Measurements from ENCODE around the gene MAMDC2.

MAMDC2 gene

GRCh38 chr9:70250221-70250620, 206.6 kb downstream of the MAMDC2 start:
- TF ChIP-seq, protein P1, sequence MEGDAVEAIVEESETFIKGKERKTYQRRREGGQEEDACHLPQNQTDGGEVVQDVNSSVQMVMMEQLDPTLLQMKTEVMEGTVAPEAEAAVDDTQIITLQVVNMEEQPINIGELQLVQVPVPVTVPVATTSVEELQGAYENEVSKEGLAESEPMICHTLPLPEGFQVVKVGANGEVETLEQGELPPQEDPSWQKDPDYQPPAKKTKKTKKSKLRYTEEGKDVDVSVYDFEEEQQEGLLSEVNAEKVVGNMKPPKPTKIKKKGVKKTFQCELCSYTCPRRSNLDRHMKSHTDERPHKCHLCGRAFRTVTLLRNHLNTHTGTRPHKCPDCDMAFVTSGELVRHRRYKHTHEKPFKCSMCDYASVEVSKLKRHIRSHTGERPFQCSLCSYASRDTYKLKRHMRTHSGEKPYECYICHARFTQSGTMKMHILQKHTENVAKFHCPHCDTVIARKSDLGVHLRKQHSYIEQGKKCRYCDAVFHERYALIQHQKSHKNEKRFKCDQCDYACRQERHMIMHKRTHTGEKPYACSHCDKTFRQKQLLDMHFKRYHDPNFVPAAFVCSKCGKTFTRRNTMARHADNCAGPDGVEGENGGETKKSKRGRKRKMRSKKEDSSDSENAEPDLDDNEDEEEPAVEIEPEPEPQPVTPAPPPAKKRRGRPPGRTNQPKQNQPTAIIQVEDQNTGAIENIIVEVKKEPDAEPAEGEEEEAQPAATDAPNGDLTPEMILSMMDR (IDR thresholded peaks at IDR 0.05; ENCODE audit: borderline replicate concordance, control extremely low read depth, extremely low read depth, insufficient read depth, missing control alignments), result no peak
- DNase-seq (ENCODE audit: low spot score), result no peak
- in situ Hi-C loops (cut with MboI; ENCODE audit: low sequenced_read_pairs, unreplicated experiment), result no loop called here

DNA sequence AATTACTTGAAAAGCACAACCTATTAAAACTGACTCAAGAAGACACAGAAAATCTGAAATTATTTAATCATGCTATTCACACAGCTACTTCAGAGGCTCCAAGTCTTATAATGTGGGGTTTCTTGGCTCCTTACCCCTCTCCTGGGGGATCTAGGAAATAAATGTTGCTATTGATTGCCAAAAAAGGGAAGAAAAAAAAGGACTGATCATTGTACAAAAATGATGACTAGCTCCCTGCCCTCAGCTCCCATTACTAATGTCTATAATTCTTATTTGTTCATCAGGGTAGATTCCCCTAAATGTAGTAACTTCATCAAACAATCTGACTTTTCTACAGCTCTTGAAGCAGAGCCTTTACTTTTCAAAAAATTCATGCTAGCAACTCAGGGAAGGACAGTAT, 211.8 kb downstream of the MAMDC2 start:
- DNase-seq (ENCODE audit: low spot score), result no peak
- in situ Hi-C loops (cut with MboI; ENCODE audit: low sequenced_read_pairs, unreplicated experiment), result no loop called here
- TF ChIP-seq, protein P1 (IDR thresholded peaks at IDR 0.05; ENCODE audit: borderline replicate concordance, control extremely low read depth, extremely low read depth, insufficient read depth, missing control alignments), result no peak

DNA sequence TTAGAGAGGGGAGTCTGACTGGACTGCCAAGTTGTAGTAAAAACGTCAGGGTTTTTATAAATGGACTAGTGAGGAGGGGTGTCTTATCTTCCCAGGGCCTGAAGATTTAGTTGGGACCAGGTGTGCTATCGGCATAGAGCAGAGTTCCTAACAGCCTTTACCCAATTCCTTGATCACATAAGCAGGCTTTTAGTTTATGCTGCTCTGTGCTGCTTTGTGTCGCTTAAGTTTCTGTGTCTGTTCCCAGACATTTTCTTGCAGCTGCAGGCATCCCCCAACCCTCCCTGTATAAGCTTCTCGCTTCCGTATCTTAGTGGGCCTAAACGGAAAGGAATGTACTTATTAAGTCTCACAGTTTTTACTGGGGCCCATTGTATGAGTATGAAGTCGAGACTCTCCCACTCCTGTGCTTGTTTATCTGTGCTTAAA, 212.5 kb downstream of the MAMDC2 start:
- in situ Hi-C loops (cut with MboI; ENCODE audit: low sequenced_read_pairs, unreplicated experiment), result no loop called here
- TF ChIP-seq, protein P1 (IDR thresholded peaks at IDR 0.05; ENCODE audit: borderline replicate concordance, control extremely low read depth, extremely low read depth, insufficient read depth, missing control alignments), result no peak
- DNase-seq (ENCODE audit: low spot score), result no peak

DNA sequence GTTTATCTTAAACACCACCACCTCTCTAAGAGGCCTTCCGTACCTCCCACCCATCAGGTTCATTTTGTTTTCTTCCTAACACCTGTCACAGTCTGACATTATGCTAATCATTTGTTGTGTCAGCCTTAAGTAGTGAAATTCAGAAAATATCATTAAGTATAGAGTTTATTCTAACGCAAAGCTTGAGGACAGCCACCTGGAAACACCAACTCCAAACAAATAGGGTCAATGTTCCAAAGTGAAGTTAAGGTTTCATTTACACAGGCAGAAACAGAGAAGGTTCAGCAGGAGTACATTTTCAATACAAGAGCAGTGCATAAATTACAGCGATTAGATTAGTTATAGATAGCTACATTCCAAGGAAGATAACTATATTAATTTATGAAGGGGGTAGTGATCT, 213.9 kb downstream of the MAMDC2 start:
- TF ChIP-seq, protein P1 (IDR thresholded peaks at IDR 0.05; ENCODE audit: borderline replicate concordance, control extremely low read depth, extremely low read depth, insufficient read depth, missing control alignments), result no peak
- in situ Hi-C loops (cut with MboI; ENCODE audit: low sequenced_read_pairs, unreplicated experiment), result no loop called here

DNA sequence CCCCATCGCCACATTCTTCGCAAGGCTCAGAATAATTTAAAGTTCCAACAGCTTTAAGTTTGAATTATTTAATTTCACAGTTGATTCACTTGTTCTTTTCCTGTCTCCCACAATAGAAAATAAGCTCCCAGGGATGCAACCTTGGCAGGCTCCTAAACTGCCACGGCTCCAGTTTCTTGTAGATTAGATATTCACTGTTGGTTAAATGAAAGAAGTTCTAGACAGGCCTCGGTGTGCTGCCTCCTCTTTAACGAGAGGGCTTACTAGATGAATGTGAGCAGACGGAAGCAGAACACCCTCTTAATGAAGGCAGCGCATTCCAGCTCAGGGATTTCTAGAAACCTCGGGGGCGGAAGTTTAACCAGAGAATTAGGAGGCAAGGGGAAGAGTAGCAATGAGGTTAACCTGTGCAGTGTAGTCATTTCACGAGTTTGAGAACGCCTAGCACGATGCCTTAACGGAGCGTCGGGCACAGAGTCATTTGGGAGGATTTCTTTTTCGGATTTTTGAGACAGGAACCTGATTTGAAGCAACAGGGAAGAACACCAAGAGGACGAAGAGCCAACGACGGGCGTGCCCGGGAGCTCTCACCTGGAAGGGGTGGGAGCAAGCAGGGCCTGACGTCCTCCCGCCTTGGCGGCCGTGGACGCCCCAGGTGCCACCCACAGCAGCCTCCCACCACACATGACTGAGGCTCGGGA, 214.5 kb downstream of the MAMDC2 start:
- TF ChIP-seq, protein P1 (IDR thresholded peaks at IDR 0.05; ENCODE audit: borderline replicate concordance, control extremely low read depth, extremely low read depth, insufficient read depth, missing control alignments), result no peak
- peak; percentile 27 for DNase-seq (ENCODE audit: low spot score)
- in situ Hi-C loops (cut with MboI; ENCODE audit: low sequenced_read_pairs, unreplicated experiment), result no loop called here

More for the DNA sequence above, 213.9 kb downstream of the MAMDC2 start:
- no peak for DNase-seq (ENCODE audit: low spot score)

GRCh38 chr9:70258692-70259511, 215.3 kb downstream of the MAMDC2 start, which contains the start of gene SMC5:
TSS of gene SMC5 (plus strand) at chr9:70258978. CDS start at chr9:70259079, 101 bp downstream.
- DNase-seq (ENCODE audit: low spot score), result peak; percentile 93
- TF ChIP-seq, protein P1 (IDR thresholded peaks at IDR 0.05; ENCODE audit: borderline replicate concordance, control extremely low read depth, extremely low read depth, insufficient read depth, missing control alignments), result no peak
- in situ Hi-C loops (cut with MboI; ENCODE audit: low sequenced_read_pairs, unreplicated experiment), result no loop called here
